Astrocyte of the spinal cord (primary cell): Measurements from ENCODE around the gene CD180.
A peak's percentile ranks its signal among the peaks of the same experiment; 100 is the strongest.

Experiments
- DNase-seq: peaks from one replicate; pipeline ENCODE4 v3.0.0; 2011; ENCODE audit warnings: low read depth, low spot score
- H3K4me3 ChIP-seq: 2 replicates; pipeline ENCODE4 v1.5.1; 2011; ENCODE audit warnings: low read depth, mild to moderate bottlenecking, low read length, moderate library complexity
- CTCF ChIP-seq: IDR thresholded peaks from 2 replicates; pipeline ENCODE4 v1.5.1; 2012; ENCODE audit warnings: low read depth, mild to moderate bottlenecking, low read length, inconsistent platforms
- in situ Hi-C: cut with HindIII; loops from 2 replicates; pipeline ENCODE4 v1.10.0; 2017; ENCODE audit warnings: low sequenced_read_pairs

Gene CD180

GRCh38 chr5:67193439-67193807 is 3.2 kb downstream of the CD180 start:
- no peak overlapping the region for H3K4me3 ChIP-seq
- TF ChIP-seq CTCF, result no peak
- peak; percentile 20 for DNase-seq
- in situ Hi-C loops, result no loop called here

GRCh38 chr5:67192719-67193438 is 3.7 kb downstream of the CD180 start:
- H3K4me3 ChIP-seq, result no peak overlapping the region
- in situ Hi-C loops, result no loop called here
- no peak for TF ChIP-seq CTCF
- DNase-seq, result no peak

- no peak for TF ChIP-seq CTCF
- DNase-seq, result no peak
- no peak overlapping the region for H3K4me3 ChIP-seq
- in situ Hi-C loops, result no loop called here
These were observed 5.7 kb downstream of the CD180 start for GRCh38 chr5:67190861-67191260.

GRCh38 chr5:67190410-67190809 is 6.2 kb downstream of the CD180 start:
- in situ Hi-C loops, result no loop called here
- DNase-seq, result no peak
- H3K4me3 ChIP-seq, result no peak overlapping the region
- TF ChIP-seq CTCF, result no peak

- no peak for DNase-seq
- TF ChIP-seq CTCF, result no peak
- no peak overlapping the region for H3K4me3 ChIP-seq
- in situ Hi-C loops, result no loop called here
These were observed 6.7 kb downstream of the CD180 start for GRCh38 chr5:67189931-67190330.

- TF ChIP-seq CTCF, result no peak
- no peak for DNase-seq
- no peak overlapping the region for H3K4me3 ChIP-seq
- in situ Hi-C loops, result no loop called here
These were observed 7.6 kb downstream of the CD180 start for GRCh38 chr5:67189079-67189354.
